HL-60 (cell line): ENCODE results near the gene NTN1.

Source experiments
- DNase-seq, 2 experiments: peaks; one replicate each; pipeline ENCODE4 v3.0.0-alpha.2; 2010 to 2020; ENCODE audit warnings: low read depth in 1 of 2, low spot score in 1 of 2
- H3K27ac ChIP-seq: fragments of 250-450 bp; sonication (Bioruptor Pico); replicated peaks from 2 replicates; pipeline ENCODE4 v1.5.1; 2020; ENCODE audit warnings: mild to moderate bottlenecking, moderate library complexity
- H3K27me3 ChIP-seq: fragments of 250-450 bp; sonication (Bioruptor Pico); 2 replicates; pipeline ENCODE4 v1.5.1; 2021; ENCODE audit warnings: mild to moderate bottlenecking, moderate library complexity; ENCODE audit not compliant: insufficient read depth, poor library complexity, severe bottlenecking
- H3K4me3 ChIP-seq: replicated peaks from 2 replicates; pipeline ENCODE4 v1.5.1; 2011; ENCODE audit warnings: mild to moderate bottlenecking, control low read depth, low read length; ENCODE audit not compliant: insufficient read depth
- CTCF ChIP-seq: IDR thresholded peaks from one replicate; pipeline ENCODE4 v1.5.1; 2011; ENCODE audit warnings: low read length, control low read depth, inconsistent platforms; ENCODE audit not compliant: insufficient read depth
- GABPA ChIP-seq: IDR thresholded peaks from 2 replicates; pipeline ENCODE4 v1.6.1; 2012; ENCODE audit warnings: low read depth
- POLR2AphosphoS5 ChIP-seq: IDR thresholded peaks from 2 replicates; pipeline ENCODE4 v1.6.1; 2012; ENCODE audit warnings: low read depth
- REST ChIP-seq: IDR thresholded peaks from 2 replicates; pipeline ENCODE4 v1.6.1; 2012; ENCODE audit warnings: low read depth; ENCODE audit not compliant: insufficient replicate concordance
- SPI1 ChIP-seq: IDR thresholded peaks from 2 replicates; pipeline ENCODE4 v1.6.1; 2012; ENCODE audit warnings: low read depth, mild to moderate bottlenecking, borderline replicate concordance

Gene NTN1

GRCh38 chr17:9110501-9110900 is 89.2 kb downstream of the NTN1 start:
- H3K27ac ChIP-seq: no peak overlapping the region
- TF ChIP-seq REST (no peak), SPI1 (no peak), CTCF (no peak), GABPA (no peak), POLR2AphosphoS5 (no peak)
- H3K27me3 ChIP-seq: no peaks in the 10 kb centered on the region
- no peak overlapping the region for H3K4me3 ChIP-seq
- DNase-seq: no peak

GRCh38 chr17:9115214-9116191 is 94.2 kb downstream of the NTN1 start:
- no peak overlapping the region for H3K27ac ChIP-seq
- DNase-seq: no peak
- TF ChIP-seq REST (no peak), CTCF (no peak), POLR2AphosphoS5 (no peak)
- H3K27me3 ChIP-seq: no peaks in the 10 kb centered on the region
- H3K4me3 ChIP-seq: peak overlapping the region; percentile 20

GRCh38 chr17:9116311-9116835 is 95.1 kb downstream of the NTN1 start:
- Histone ChIP-seq H3K27ac (no peak overlapping the region), H3K4me3 (no peak overlapping the region), H3K27me3 (no peaks in the 10 kb centered on the region)
- TF ChIP-seq POLR2AphosphoS5: no peak
- TF ChIP-seq CTCF: no peak
- no peak for TF ChIP-seq SPI1
- TF ChIP-seq GABPA: no peak
- TF ChIP-seq REST: no peak
- no peak for DNase-seq
